Activated CD8-positive, alpha-beta memory T cell treated with anti-CD3 and anti-CD28 coated beads, Interleukin-2, amount 50 U/mL, for 48 hours (primary cell): ENCODE measurements around the gene TSPAN9.

Source experiments
- DNase-seq: peaks from one replicate; pipeline ENCODE4 v3.0.0-alpha.2; 2020

TSPAN9 gene

DNA sequence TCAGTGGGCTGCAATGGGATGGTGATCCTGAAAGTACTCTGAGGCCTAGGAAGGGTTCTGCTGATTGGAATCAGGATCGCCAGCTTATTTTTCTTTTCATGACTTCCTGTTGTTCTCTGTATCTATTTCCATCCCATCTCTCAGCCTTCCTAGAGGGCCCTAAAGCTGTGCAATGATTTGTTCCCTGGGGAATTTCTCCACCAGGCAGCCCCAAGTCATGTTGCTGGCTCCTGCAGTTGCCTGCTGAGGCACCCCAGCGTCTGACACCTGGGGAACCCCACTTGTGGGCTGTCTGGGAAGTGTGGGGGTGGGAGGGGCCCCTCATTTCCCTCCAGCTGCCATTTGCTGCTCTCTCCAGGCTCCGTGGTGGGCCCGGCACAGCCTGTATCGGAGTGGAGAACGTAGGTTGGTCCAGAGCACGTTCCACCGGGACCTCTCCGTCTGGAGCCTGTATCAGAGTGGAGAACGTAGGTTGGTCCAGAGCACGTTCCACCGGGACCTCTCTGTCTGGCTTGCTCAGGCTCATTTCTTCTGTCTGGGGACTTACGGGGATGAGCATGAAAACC, 138.3 kb downstream of the TSPAN9 start:
- no peak for DNase-seq

DNA sequence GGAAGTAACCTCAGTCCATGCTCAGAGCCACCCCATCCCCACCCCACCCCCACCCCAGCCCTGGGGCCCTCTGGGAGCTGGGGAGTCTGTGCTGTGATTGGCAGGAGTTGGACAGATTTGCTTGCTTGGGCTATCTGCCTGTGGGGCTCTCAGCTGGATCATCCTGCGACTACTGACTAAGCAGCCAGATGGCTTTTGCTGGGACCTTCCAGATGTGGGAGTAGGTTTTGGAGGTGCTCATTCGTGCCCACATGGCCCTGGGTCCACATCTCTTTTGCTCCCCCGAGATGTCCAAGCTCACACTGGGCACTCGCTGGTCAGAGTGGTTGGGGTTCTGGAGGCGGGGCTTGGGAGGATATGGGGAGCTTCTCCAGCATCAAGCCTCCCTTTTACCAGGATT, 138.9 kb downstream of the TSPAN9 start:
- DNase-seq: no peak

DNA sequence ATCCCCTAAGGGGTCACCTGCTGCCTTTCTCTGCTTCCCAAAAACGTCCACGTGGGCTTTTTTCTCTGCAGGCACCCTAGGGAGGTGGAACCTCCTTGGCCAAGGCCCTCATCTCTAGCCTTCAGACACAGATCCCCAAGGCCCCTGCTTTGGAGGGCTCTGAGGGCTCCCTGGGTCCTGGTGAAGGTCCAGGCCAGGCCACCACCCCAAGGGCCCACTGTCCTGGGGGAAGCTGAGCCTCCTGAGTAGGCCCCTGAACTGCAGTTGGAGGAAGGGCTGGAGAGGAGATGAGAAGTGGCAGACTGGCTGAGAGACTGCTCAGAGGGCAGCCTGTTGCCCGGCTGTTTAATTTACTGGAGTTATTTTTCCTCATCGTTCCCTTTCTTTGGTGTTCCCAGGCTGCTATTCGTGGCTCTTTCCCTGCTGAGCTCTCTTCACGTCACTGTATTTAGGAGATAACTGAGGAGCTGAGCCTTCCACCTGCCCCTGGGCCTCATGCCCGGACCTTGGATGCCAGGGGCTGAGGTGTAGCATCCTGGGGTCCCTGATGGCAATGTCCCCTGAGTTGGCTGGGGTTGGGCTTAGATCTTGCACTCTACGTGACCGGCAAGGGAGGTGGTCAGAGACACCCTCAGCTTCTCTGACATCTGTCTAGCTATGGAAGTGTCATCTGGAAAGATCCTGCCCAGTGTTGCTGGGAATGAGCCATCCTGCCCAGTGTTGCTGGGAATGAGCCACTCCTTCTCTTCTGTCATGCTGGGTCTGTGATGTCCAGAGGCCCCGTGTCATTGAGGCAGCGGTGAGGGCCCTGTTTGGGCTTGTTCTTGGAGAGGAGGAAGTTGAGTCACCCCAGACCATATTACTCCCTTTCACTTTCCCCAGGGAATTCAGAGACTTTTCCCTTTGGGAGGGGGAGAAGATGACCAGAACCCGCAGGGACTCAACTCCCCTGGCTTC, 139.8 kb downstream of the TSPAN9 start:
- no peak for DNase-seq

- no peak for DNase-seq
Measured at GRCh38 chr12:3217683-3218079, 140.5 kb downstream of the TSPAN9 start.

DNA sequence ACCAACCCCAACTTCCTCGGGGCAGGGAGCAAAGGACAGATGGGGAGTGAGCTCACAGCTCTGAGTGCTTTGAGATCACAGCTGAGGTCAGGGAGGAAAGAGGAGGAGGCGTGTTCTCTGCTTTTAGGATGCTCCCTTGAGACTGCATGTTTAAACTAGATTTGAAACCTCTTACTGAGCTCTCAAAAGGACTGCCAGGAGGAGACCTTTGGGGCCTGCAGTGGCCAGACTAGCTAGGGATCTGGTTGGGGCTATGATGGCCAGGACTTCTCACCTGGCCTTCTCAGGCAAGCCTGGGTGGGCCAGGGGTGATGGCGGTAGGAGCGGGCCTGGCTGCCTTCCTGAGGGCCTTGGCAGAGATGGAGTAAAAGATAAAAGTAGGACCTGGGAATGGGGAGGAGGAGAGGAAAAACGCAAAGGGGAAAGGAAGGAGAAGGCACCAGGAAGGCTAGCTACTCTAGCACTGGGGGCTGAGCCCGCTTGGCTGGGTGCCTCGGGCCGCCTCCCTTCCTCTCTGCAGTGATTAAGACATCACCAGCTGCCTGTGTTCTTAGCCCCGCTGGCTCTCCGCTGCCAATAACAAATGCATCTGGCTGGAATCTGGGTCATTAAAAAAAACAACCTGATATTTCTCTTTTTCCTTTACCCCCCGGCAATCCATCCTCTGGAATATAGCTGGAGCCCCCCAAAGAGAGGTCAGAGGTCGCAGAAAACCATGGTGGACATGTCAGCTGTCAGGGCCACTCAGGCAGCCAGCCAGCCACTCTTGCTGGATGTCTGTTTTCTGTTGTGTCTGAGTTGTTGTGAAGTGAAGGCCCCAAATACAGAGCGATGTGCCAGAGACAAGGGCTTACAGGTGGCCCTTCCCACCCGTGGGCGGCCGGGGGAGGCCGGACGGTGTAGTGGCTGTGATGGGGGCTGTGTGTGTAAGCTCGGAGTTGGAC, 141.3 kb downstream of the TSPAN9 start:
- no peak for DNase-seq

- no peak for DNase-seq
Measured at GRCh38 chr12:3219233-3219632, 142.1 kb downstream of the TSPAN9 start.

GRCh38 chr12:3220382-3221321, 143.5 kb downstream of the TSPAN9 start:
- no peak for DNase-seq

DNA sequence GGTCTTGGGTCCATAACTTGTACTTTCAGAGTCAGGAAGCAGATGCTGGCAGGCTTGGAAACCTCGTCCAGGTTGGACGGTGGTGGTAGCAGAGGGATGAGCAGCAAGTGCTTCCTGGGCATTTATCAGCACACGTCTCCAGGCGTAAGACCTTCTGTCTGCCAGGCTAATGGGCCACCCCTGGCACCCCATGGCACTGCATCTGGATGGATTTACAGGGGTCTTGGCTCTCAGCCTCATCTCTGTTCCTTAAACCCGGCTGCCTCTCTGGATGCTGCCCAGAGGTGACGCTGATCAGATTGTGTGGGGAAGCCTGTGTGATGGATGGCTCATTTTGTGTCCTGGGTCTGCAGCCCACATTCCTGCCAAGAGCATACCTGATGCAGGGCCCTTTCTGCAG, 145.1 kb downstream of the TSPAN9 start:
- DNase-seq: no peak

- no peak for DNase-seq
Measured at GRCh38 chr12:3222979-3223378, 145.8 kb downstream of the TSPAN9 start.

GRCh38 chr12:3223601-3224529, 146.7 kb downstream of the TSPAN9 start:
- no peak for DNase-seq

DNA sequence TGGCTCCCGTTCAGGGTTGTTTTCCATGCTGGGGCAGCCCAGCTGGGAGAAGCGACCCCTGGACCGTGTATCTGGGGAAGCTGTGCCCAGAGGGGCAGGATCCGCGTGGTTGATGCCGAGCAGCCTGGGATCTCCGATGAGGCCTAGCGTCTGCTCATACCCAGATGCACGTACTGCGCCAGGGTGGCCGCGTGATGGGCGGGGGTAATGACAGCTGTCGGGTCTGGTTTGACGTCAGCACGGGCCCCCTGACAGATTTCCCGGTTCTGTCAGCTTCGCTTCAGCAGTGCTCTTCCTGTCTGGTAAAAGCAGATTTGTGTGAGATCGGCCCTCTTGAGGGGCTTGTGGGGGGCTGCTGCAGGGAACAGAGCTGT, 147.3 kb downstream of the TSPAN9 start:
- DNase-seq: no peak

GRCh38 chr12:3225154-3225795, 148.1 kb downstream of the TSPAN9 start:
- no peak for DNase-seq

- no peak for DNase-seq
Measured at GRCh38 chr12:3225796-3226180, 148.6 kb downstream of the TSPAN9 start.

DNA sequence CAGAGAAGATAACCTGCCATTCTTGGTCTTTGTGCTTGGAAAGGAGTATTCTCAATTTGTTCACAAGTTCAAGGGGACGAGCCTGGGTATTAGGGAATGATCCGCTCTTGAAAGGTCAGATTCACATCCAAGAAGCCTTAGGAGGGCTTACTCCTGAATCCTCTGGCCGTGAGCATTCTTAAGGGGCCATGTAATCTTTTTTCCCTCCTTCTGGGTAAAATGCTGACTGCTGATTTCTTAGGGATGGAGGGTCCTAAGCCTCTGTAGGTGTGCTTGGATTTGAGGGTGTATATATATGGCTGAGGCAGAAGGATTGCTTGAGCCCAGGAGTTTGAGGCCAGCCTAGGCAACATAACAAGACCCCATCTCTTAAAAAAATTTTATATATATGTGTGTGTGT, 149.1 kb downstream of the TSPAN9 start:
- no peak for DNase-seq

DNA sequence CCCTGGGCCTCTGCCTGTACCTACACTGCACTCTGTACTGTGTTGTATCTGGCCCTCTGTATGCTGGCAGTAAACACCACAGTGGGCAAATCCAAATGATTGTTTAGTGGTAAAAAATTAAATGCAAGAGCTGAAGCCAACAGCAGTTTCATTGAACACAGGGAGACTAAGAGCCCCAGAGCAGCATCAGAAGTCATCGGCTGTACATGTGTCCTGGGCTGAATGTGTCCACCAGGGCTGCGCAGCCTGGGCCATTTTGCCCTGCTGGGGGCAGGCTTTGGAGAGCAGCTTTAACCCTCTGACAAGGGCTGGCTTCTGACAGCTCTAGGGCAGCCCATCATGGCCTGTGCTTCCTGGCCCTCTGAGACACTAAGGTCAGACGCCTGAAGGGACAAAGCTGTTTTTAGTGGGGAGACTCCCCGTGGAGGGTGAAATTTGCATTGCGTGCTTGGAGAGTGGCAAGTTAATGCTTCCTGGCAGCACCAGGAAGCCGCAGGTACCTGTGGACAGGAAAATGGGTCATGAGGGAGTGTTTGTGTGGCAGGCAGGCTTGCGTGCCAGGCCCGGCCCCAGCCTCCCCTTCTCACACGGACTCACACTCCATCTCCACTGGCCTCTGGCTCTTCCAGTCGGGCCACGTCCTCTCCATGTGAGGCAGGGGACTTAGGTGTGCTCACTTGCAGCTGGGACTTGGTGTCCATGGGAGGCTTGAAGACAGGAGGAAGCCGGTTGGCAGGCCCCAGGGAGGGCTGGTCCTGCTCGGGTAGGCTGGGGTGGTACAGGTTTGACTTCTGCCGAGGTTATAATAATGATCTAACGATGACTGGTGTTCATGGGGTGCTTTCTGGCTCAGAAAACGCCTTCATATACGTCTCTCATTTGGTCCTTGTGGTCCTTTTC, 150.1 kb downstream of the TSPAN9 start:
- no peak for DNase-seq

DNA sequence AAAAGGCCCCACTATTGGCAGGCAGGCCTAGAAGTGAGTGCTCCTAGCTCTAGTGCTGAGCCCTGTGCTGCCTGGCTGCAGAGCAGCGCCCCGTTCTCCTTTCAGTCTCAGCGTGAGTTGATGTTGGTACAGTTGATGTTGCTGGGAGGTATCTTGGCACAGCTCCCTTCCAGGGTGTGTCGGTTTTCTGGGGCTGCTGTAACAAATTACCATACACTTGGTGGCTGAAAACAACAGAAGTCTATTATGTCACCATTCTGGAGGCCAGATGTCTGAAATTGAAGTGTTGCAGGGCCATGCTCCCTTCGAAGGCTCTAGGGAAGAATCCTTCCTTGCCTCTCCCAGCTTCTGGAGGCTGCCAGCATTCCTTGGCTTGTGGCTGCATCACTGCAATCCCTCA, 151.4 kb downstream of the TSPAN9 start:
- no peak for DNase-seq

- no peak for DNase-seq
Measured at GRCh38 chr12:3229577-3229976, 152.4 kb downstream of the TSPAN9 start.

- no peak for DNase-seq
Measured at GRCh38 chr12:3230758-3231375, 153.7 kb downstream of the TSPAN9 start.

DNA sequence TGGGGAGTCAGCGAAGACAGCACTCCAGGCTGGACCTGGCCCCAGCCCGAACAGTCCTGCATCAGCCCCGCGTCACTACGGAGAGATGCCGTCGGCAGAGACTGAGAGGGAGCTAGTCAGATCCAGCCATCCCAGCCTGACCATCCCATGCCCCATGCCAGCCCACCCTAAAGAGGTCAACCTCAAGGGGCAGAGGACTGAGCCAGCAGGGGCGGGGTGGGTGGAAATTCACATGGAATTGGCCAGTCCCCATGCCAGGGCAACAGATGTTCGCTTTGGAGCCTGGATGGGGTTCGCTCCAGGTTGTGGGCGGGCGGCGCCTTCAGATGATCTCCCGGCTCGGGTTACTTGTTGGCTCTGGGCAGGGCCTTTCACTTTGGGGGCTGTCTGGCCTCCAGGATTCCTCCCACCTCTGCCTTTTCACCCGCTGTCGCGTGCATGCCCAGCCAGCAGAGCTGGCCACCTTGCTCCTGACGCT, 154.3 kb downstream of the TSPAN9 start:
- DNase-seq: no peak
